IMR-90 (cell line): ENCODE results near the gene OSM. TPM values are rescaled to one million over a fixed set of nuclear protein-coding genes. Genes with fewer than 3 reads are reported as not detected.

Experiments used
- ATAC-seq: fragments of 200-7000 bp; cut with Tn5 transposase; 2 replicates; pipeline ENCODE4 v1.9.1; 2020; ENCODE audit warnings: low read depth, mild to moderate bottlenecking, moderate library complexity
- BruUV-seq: library from RNA; stranded (reverse); fragments of 400-500 nt; replicated peaks from 2 replicates; lab custom pipeline; 2021; lab: Mats Ljungman, UMichigan
- CTCF ChIA-PET: fragments of 300-600 bp; formaldehyde crosslinking; extraction: SDS; loops from one replicate; lab custom pipeline; 2021; ENCODE audit warnings: antibody characterized with exemption; lab: Yijun Ruan, JAX
- POLR2A ChIA-PET: fragments of 300-600 bp; sonication (Branson Sonifier 250); formaldehyde crosslinking; loops from one replicate; lab custom pipeline; 2022; ENCODE audit warnings: antibody characterized with exemption; ENCODE audit not compliant: unreplicated experiment; lab: Charles Lee
- DNase-seq: peaks from one replicate; pipeline ENCODE4 v3.0.0; 2013
- H2AFZ ChIP-seq: replicated peaks from 2 replicates; pipeline ENCODE3; 2013; ENCODE audit warnings: low read length, mild to moderate bottlenecking; ENCODE audit not compliant: poor library complexity
- H2AK5ac ChIP-seq: 2 replicates; pipeline ENCODE4 v1.6.1; 2013; ENCODE audit warnings: low read depth, low read length, inconsistent platforms
- H2AK9ac ChIP-seq: replicated peaks from 2 replicates; pipeline ENCODE3; 2013; ENCODE audit warnings: mild to moderate bottlenecking, low read depth, low read length, moderate library complexity; ENCODE audit not compliant: poor library complexity
- H2BK120ac ChIP-seq: 2 replicates; pipeline ENCODE4 v1.6.1; 2013; ENCODE audit warnings: low read depth, low read length, inconsistent platforms
- H2BK15ac ChIP-seq: 3 replicates; pipeline ENCODE4 v1.6.1; 2013; ENCODE audit warnings: low read depth, low read length, inconsistent platforms
- H2BK20ac ChIP-seq: 2 replicates; pipeline ENCODE4 v1.6.1; 2013; ENCODE audit warnings: low read depth, mild to moderate bottlenecking, inconsistent platforms, low read length, moderate library complexity
- H2BK5ac ChIP-seq: 2 replicates; pipeline ENCODE4 v1.6.1; 2013; ENCODE audit warnings: mild to moderate bottlenecking, low read depth, low read length, inconsistent platforms; ENCODE audit not compliant: poor library complexity, severe bottlenecking
- H3K14ac ChIP-seq: replicated peaks from 2 replicates; pipeline ENCODE4 v1.6.1; 2013; ENCODE audit warnings: low read depth, low read length, inconsistent platforms
- H3K18ac ChIP-seq: 2 replicates; pipeline ENCODE4 v1.6.1; 2013; ENCODE audit warnings: low read depth, low read length, control low read depth
- H3K23ac ChIP-seq: 2 replicates; pipeline ENCODE4 v1.6.1; 2013; ENCODE audit warnings: low read depth, low read length, inconsistent platforms
- H3K27ac ChIP-seq: 2 replicates; pipeline ENCODE4 v1.5.1; 2013; ENCODE audit warnings: mild to moderate bottlenecking, control low read depth, low read length; ENCODE audit not compliant: insufficient read depth
- H3K27me3 ChIP-seq: 2 replicates; pipeline ENCODE4 v1.6.1; 2013; ENCODE audit warnings: low read length; ENCODE audit not compliant: control insufficient read depth, insufficient read depth
- H3K36me3 ChIP-seq: 2 replicates; pipeline ENCODE4 v1.6.1; 2013; ENCODE audit warnings: low read length, mixed read lengths; ENCODE audit not compliant: control insufficient read depth, insufficient read depth
- H3K4ac ChIP-seq: 2 replicates; pipeline ENCODE4 v1.6.1; 2013; ENCODE audit warnings: low read depth, low read length, inconsistent platforms
- H3K4me1 ChIP-seq: 2 replicates; pipeline ENCODE4 v1.6.1; 2013; ENCODE audit warnings: low read length, mixed read lengths; ENCODE audit not compliant: control insufficient read depth, insufficient read depth
- H3K4me2 ChIP-seq: 2 replicates; pipeline ENCODE4 v1.6.1; 2013; ENCODE audit warnings: low read depth, mild to moderate bottlenecking, control low read depth, low read length, moderate library complexity
- H3K4me3 ChIP-seq: 2 replicates; pipeline ENCODE4 v1.5.1; 2013; ENCODE audit warnings: low read depth, mild to moderate bottlenecking, control low read depth, low read length, moderate library complexity; ENCODE audit not compliant: insufficient read depth
- H3K56ac ChIP-seq: 2 replicates; pipeline ENCODE4 v1.6.1; 2013; ENCODE audit warnings: low read length, inconsistent platforms; ENCODE audit not compliant: insufficient read depth; ENCODE audit errors: extremely low read depth
- H3K79me1 ChIP-seq, 2 experiments: 2 replicates each; pipeline ENCODE4 v1.6.1; 2013; ENCODE audit warnings: low read length in 2 of 2, inconsistent platforms in 1 of 2, low read depth in 1 of 2
- H3K9ac ChIP-seq: 2 replicates; pipeline ENCODE4 v1.6.1; 2013; ENCODE audit warnings: low read depth, low read length, control low read depth
- H3K9me1 ChIP-seq: 2 replicates; pipeline ENCODE4 v1.6.1; 2013; ENCODE audit warnings: low read length, inconsistent platforms; ENCODE audit not compliant: insufficient read depth
- H3K9me3 ChIP-seq: 2 replicates; pipeline ENCODE4 v1.6.1; 2013; ENCODE audit warnings: low read length; ENCODE audit not compliant: control insufficient read depth, insufficient read depth
- H4K20me1 ChIP-seq: 2 replicates; pipeline ENCODE4 v1.6.1; 2013; ENCODE audit warnings: low read length, inconsistent platforms; ENCODE audit not compliant: insufficient read depth
- H4K5ac ChIP-seq: 2 replicates; pipeline ENCODE4 v1.6.1; 2013; ENCODE audit warnings: mild to moderate bottlenecking, low read depth, low read length, control low read depth
- H4K8ac ChIP-seq, 2 experiments: 2 replicates each; pipeline ENCODE4 v1.6.1; 2013; ENCODE audit warnings: low read depth in 2 of 2, low read length in 2 of 2, control low read depth in 1 of 2, inconsistent platforms in 1 of 2
- H4K91ac ChIP-seq: 2 replicates; pipeline ENCODE4 v1.6.1; 2013; ENCODE audit warnings: low read depth, low read length, inconsistent platforms; ENCODE audit not compliant: insufficient read depth
- BHLHE40 ChIP-seq: fragments of 150-350 bp; IDR thresholded peaks from 2 replicates; pipeline ENCODE4 v1.6.1; 2016; ENCODE audit warnings: mild to moderate bottlenecking, low read depth, low read length
- CEBPB ChIP-seq: IDR thresholded peaks from 2 replicates; pipeline ENCODE4 v1.6.1; 2012; ENCODE audit warnings: low read depth, low read length, improper control_type of control experiment
- ELK1 ChIP-seq: fragments of 150-350 bp; IDR thresholded peaks from 2 replicates; pipeline ENCODE4 v1.6.1; 2016; ENCODE audit warnings: low read depth, mild to moderate bottlenecking, low read length, moderate library complexity, borderline replicate concordance
- FOS ChIP-seq: fragments of 150-350 bp; IDR thresholded peaks from 2 replicates; pipeline ENCODE4 v1.6.1; 2016; ENCODE audit warnings: low read depth, low read length
- MAFK ChIP-seq: IDR thresholded peaks from 2 replicates; pipeline ENCODE4 v1.6.1; 2012; ENCODE audit warnings: low read depth, low read length, improper control_type of control experiment
- MAZ ChIP-seq: IDR thresholded peaks from 2 replicates; pipeline ENCODE4 v1.6.1; 2012; ENCODE audit warnings: low read depth, mild to moderate bottlenecking, low read length, improper control_type of control experiment, moderate library complexity, borderline replicate concordance
- MXI1 ChIP-seq: IDR thresholded peaks from 2 replicates; pipeline ENCODE4 v1.6.1; 2012; ENCODE audit warnings: low read depth, mild to moderate bottlenecking, low read length, moderate library complexity, borderline replicate concordance
- NFE2L2 ChIP-seq: fragments of 150-350 bp; IDR thresholded peaks from 2 replicates; pipeline ENCODE4 v1.6.1; 2016; ENCODE audit warnings: low read depth, mild to moderate bottlenecking, low read length
- POLR2A ChIP-seq: IDR thresholded peaks from 2 replicates; pipeline ENCODE4 v1.6.1; 2012; ENCODE audit warnings: mild to moderate bottlenecking, low read depth, low read length
- RAD21 ChIP-seq: IDR thresholded peaks from 2 replicates; pipeline ENCODE4 v1.6.1; 2012; ENCODE audit warnings: low read length, improper control_type of control experiment
- RCOR1 ChIP-seq: IDR thresholded peaks from 2 replicates; pipeline ENCODE4 v1.6.1; 2012; ENCODE audit warnings: mild to moderate bottlenecking, low read length, improper control_type of control experiment; ENCODE audit not compliant: insufficient replicate concordance
- RFX5 ChIP-seq: IDR thresholded peaks from 2 replicates; pipeline ENCODE4 v1.8.0; 2012; ENCODE audit warnings: low read depth, mild to moderate bottlenecking, low read length, moderate library complexity
- SMC3 ChIP-seq: fragments of 150-350 bp; IDR thresholded peaks from 2 replicates; pipeline ENCODE4 v1.6.1; 2016; ENCODE audit warnings: low read depth, mild to moderate bottlenecking, antibody characterized with exemption, low read length, moderate library complexity
- USF2 ChIP-seq: fragments of 150-350 bp; IDR thresholded peaks from 2 replicates; pipeline ENCODE4 v1.6.1; 2017; ENCODE audit warnings: mild to moderate bottlenecking, antibody characterized with exemption, low read length, low read depth
- WGBS, 2 experiments: methylation state at CpG; one replicate each; pipeline versions ENCODE4 v1.1.5 to v1.1.7; 2013; ENCODE audit warnings: missing lambda C conversion rate in 2 of 2; ENCODE audit not compliant: insufficient read length in 1 of 2; ENCODE audit errors: extremely low coverage in 2 of 2; 5-methylcytosine and 5-hydroxymethylcytosine counted together
- dilution Hi-C: fragments of 300-500 bp; cut with HindIII; formaldehyde crosslinking; loops from one replicate; pipeline ENCODE4 v1.14.3; 2018; ENCODE audit warnings: low sequenced_read_pairs; ENCODE audit not compliant: unreplicated experiment
- in situ Hi-C: fragments of 300-500 bp; cut with MboI; formaldehyde crosslinking; loops from 3 replicates; pipeline ENCODE4 v1.14.3; 2019; ENCODE audit warnings: low sequenced_read_pairs, inconsistent platforms, mixed read lengths
- intact Hi-C: fragments of 100-400 bp; cut with micrococcal nuclease; formaldehyde crosslinking; loops from 2 replicates; pipeline ENCODE4 v1.10.0; 2022
- polyA plus RNA-seq, 3 experiments: library from polyadenylated mRNA; depleted of rRNA; stranded (reverse); fragments of >200 nt; gene quantifications; 2 replicates each; pipeline ENCODE4 v1.2.3, GENCODE V29; 2012; ENCODE audit warnings: low replicate concordance in 1 of 3
- total RNA-seq: library from RNA; depleted of rRNA; stranded (reverse); fragments of >200 nt; gene quantifications from 2 replicates; pipeline ENCODE4 v1.2.3, GENCODE V29; 2012

Gene OSM
- total and polyA plus RNA-seq, 2 of the 4 experiments (the other 2 are of a cell fraction): not detected

DNA sequence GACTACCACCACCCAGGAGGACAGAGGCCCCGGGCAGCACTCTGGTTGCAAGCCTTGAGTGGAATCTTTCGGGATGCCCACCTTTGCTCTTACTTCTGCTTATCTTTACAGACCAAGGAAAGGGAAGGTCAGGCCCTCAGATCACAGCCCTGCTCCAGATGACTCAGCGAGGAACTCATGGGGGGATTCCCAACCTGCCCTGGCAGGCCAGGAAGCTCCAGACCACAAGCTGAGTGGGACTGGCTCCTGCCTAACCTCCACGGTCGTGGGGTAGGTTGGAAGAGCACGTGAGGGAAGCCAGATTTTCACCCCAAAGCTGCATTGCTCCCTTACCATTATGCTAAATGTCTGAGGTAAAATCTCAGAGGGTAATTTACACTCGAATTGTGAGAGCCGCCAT lies 48.3 kb upstream of the OSM start (continued):
- TF ChIP-seq FOS (0 out of 2 replicates have a peak, but pooled peaks have one; percentile 29), BHLHE40 (peak; percentile 37; the same call in 1 of the 2 replicates), RCOR1 (no peak), NFE2L2 (peak; percentile 9; the same call in 1 of the 2 replicates)

- Histone ChIP-seq H3K4me3 (no peak overlapping the region), H3K4me2 (no peak overlapping the region), H2BK15ac (no peak overlapping the region), H3K23ac (peak overlapping the region; percentile 2; the same call in 1 of the 2 replicates), H3K56ac (no peak overlapping the region), H3K36me3 (peaks cover 3% of the 10 kb centered on the region), H3K79me1 (peaks cover 41 to 96% of the 10 kb centered on the region in 2 experiments), H2AK9ac (no peak overlapping the region), H3K4ac (peak overlapping the region; percentile 33; the same call in 1 of the 2 replicates), H4K91ac (peak overlapping the region; percentile 19; the same call in 1 of the 2 replicates), H3K27ac (no peak overlapping the region), H4K20me1 (peaks cover 83% of the 10 kb centered on the region), H3K9ac (no peak overlapping the region), H3K9me1 (peaks cover 78% of the 10 kb centered on the region), H3K18ac (no peak overlapping the region), H2BK5ac (no peak overlapping the region), H3K27me3 (no peaks in the 10 kb centered on the region), H3K14ac (no peak overlapping the region; the same call in 1 of the 2 replicates), H2AFZ (no peak overlapping the region), H2BK120ac (no peak overlapping the region), H2AK5ac (peak overlapping the region; percentile 28; the same call in 1 of the 2 replicates), H3K9me3 (no peaks in the 10 kb centered on the region), H3K4me1 (peaks cover 61% of the 10 kb centered on the region), H4K5ac (no peak overlapping the region), H2BK20ac (no peak overlapping the region), H4K8ac (no peak overlapping the region)
- POLR2A ChIA-PET: interaction anchor here (0.5 to 0.6 kb wide), 3 partner anchors 42 to 1044 kb away, joined by 3 to 11 read pairs (median 3); no protein-coding TSS in a partner anchor
- CTCF ChIA-PET: no interaction called here
- DNase-seq (no peak), ATAC-seq (no peak)
- in situ Hi-C loops (no loop called here), dilution Hi-C loops (no loop called here), intact Hi-C loops (no loop called here)
- 100% methylated on average over 1 of the region's 8 CpGs; no CpG with 5 or more reads in 1 of the 2 experiments for WGBS, 2 experiments
- no TSS peak for BruUV-seq
- TF ChIP-seq BHLHE40 (no peak), RAD21 (no peak), MAFK (no peak), MAZ (no peak), FOS (no peak), CEBPB (no peak), POLR2A (no peak), ELK1 (no peak), SMC3 (no peak), RFX5 (no peak), MXI1 (no peak), USF2 (no peak)
Observed at GRCh38 chr22:30313527-30314363, 47.1 kb upstream of the OSM start.
